K562 (cell line): ENCODE measurements around the gene NFIB. TPM values are rescaled to one million over a fixed set of nuclear protein-coding genes. Genes with fewer than 3 reads are reported as not detected.

ENCODE experiments used
- ATAC-seq: fragments of 200-7000 bp; cut with Tn5 transposase; 3 replicates; pipeline ENCODE4 v1.9.1; 2020; ENCODE audit warnings: moderate library complexity
- BruUV-seq: library from RNA; stranded (reverse); fragments of 400-500 nt; replicated peaks from 2 replicates; lab custom pipeline; 2021; lab: Mats Ljungman, UMichigan
- CTCF ChIA-PET: fragments of 300-600 bp; formaldehyde crosslinking; extraction: SDS; loops from one replicate; lab custom pipeline; 2021; ENCODE audit warnings: low intra/inter-chr PET ratio; lab: Yijun Ruan, JAX
- POLR2A ChIA-PET: fragments of 300-600, 350-650 bp; sonication (Branson Sonifier 250); formaldehyde crosslinking; extraction: SDS; loops from one replicate; lab custom pipeline; 2021; ENCODE audit warnings: antibody characterized with exemption, inconsistent platforms; lab: Yijun Ruan, JAX
- DNase-seq, 4 experiments: peaks; one replicate each; pipeline versions ENCODE4 v3.0.0 to v3.0.0-alpha.2; 2011 to 2018; ENCODE audit warnings: low spot score in 3 of 4, mixed read lengths in 3 of 4; ENCODE audit errors: extremely low read depth in 1 of 4
- FAIRE-seq: peaks from 2 replicates; lab custom pipeline; 2011; peaks lifted over from hg19 to GRCh38; lab: Jason Lieb, UNC
- H2AFZ ChIP-seq: 2 replicates; pipeline ENCODE4 v1.6.0; 2011; ENCODE audit warnings: low read depth, low read length, control low read depth, inconsistent platforms
- H3K27ac ChIP-seq: fragments of 200-600 bp; 3 replicates; pipeline ENCODE4 v1.8.0; 2011; ENCODE audit warnings: low read depth, mild to moderate bottlenecking, control low read depth, inconsistent platforms, low read length, moderate library complexity, mixed read lengths; ENCODE audit errors: extremely low read depth
- H3K27me3 ChIP-seq, 2 experiments: fragments of 300-600 bp in 1 of 2; 2 replicates in 1 of 2; 3 replicates in 1 of 2; pipeline versions ENCODE4 v1.6.0 to v1.8.0; 2011; ENCODE audit warnings: inconsistent platforms in 2 of 2, low read length in 2 of 2, mild to moderate bottlenecking in 1 of 2, mixed read lengths in 1 of 2, moderate library complexity in 1 of 2; ENCODE audit not compliant: control insufficient read depth in 2 of 2, insufficient read depth in 2 of 2
- H3K36me3 ChIP-seq: fragments of 300-600 bp; 3 replicates; pipeline ENCODE4 v1.8.0; 2011; ENCODE audit warnings: mild to moderate bottlenecking, low read length, inconsistent platforms; ENCODE audit not compliant: control insufficient read depth, insufficient read depth
- H3K4me1 ChIP-seq, 2 experiments: fragments of 200-600 bp in 1 of 2; replicated peaks in 1 of 2; 2 replicates in 1 of 2; 3 replicates in 1 of 2; pipeline versions ENCODE4 v1.5.1 to v1.8.0; 2011; ENCODE audit warnings: inconsistent platforms in 2 of 2, low read length in 2 of 2, mild to moderate bottlenecking in 1 of 2, mixed read lengths in 1 of 2, moderate library complexity in 1 of 2; ENCODE audit not compliant: control insufficient read depth in 2 of 2, insufficient read depth in 2 of 2
- H3K4me2 ChIP-seq: 2 replicates; pipeline ENCODE4 v1.6.1; 2011; ENCODE audit warnings: low read length, control low read depth, inconsistent platforms, mixed read lengths; ENCODE audit not compliant: insufficient read depth
- H3K4me3 ChIP-seq: fragments of 200-600 bp; sonication (generic), shearing (Covaris generic); 2 replicates; pipeline ENCODE4 v1.5.1; 2016; ENCODE audit warnings: control low read depth, inconsistent platforms
- H3K79me2 ChIP-seq: fragments of 200-600 bp; 3 replicates; pipeline ENCODE4 v1.8.0; 2011; ENCODE audit warnings: low read length, inconsistent platforms; ENCODE audit not compliant: control insufficient read depth, insufficient read depth
- H3K9ac ChIP-seq, 2 experiments: 2 replicates each; pipeline versions ENCODE4 v1.6.0 to v1.6.1; 2011; ENCODE audit warnings: low read depth in 2 of 2, low read length in 2 of 2, control low read depth in 1 of 2, inconsistent platforms in 1 of 2, mild to moderate bottlenecking in 1 of 2, mixed read lengths in 1 of 2; ENCODE audit not compliant: insufficient read depth in 1 of 2
- H3K9me1 ChIP-seq: one replicate; pipeline ENCODE4 v1.6.0; 2011; ENCODE audit warnings: inconsistent platforms, mild to moderate bottlenecking, low read length, moderate library complexity; ENCODE audit not compliant: control insufficient read depth, insufficient read depth
- H3K9me3 ChIP-seq: replicated peaks from 2 replicates; pipeline ENCODE4 v1.5.1; 2011; ENCODE audit warnings: low read depth, low read length, inconsistent platforms; ENCODE audit not compliant: control insufficient read depth, insufficient read depth
- H4K20me1 ChIP-seq: replicated peaks from 2 replicates; pipeline ENCODE4 v1.6.1; 2011; ENCODE audit warnings: low read length, inconsistent platforms, mixed read lengths; ENCODE audit not compliant: control insufficient read depth, insufficient read depth
- E2F4 ChIP-seq: sonication (generic); formaldehyde crosslinking; IDR thresholded peaks from 2 replicates; pipeline ENCODE4 v1.8.0; 2022; ENCODE audit warnings: mild to moderate bottlenecking, low read depth, missing genetic modification reagents
- NFIX ChIP-seq: fragments of 250-450 bp; sonication (Bioruptor Pico); IDR thresholded peaks from 2 replicates; pipeline ENCODE4 v1.4.0; 2020; ENCODE audit warnings: low read depth, mild to moderate bottlenecking, moderate library complexity
- PRMT5 ChIP-seq: sonication (generic); formaldehyde crosslinking; IDR thresholded peaks from 2 replicates; pipeline ENCODE4 v1.5.0; 2020; ENCODE audit warnings: missing genetic modification reagents
- TAF15 ChIP-seq: fragments of 200-400 bp; formaldehyde crosslinking; IDR thresholded peaks from 2 replicates; pipeline ENCODE4 v1.6.1; 2017; ENCODE audit warnings: mild to moderate bottlenecking, low read depth, low read length, moderate library complexity
- ZNF197 ChIP-seq: fragments of 200-800 bp; sonication (Bioruptor generic); IDR thresholded peaks from 2 replicates; pipeline ENCODE4 v1.6.1; 2016; ENCODE audit warnings: low read depth, missing genetic modification characterization, missing compliant biosample characterization
- ZNF277 ChIP-seq: fragments of 250-450 bp; sonication (Bioruptor Pico); IDR thresholded peaks from 2 replicates; pipeline ENCODE4 v1.8.0; 2022; ENCODE audit warnings: inconsistent platforms, mild to moderate bottlenecking, moderate library complexity, borderline replicate concordance
- ZNF57 ChIP-seq: fragments of 450-650 bp; formaldehyde crosslinking; IDR thresholded peaks from 2 replicates; pipeline ENCODE4 v1.4.0; 2020; ENCODE audit warnings: mild to moderate bottlenecking, moderate library complexity
- WGBS: fragments of 100-300 bp; shearing (Covaris generic); methylation state at CpG from one replicate; pipeline ENCODE4 v1.1.6; 2016; ENCODE audit warnings: low coverage, mixed read lengths; ENCODE audit not compliant: insufficient coverage; ENCODE audit errors: missing lambda C conversion rate; 5-methylcytosine and 5-hydroxymethylcytosine counted together
- in situ Hi-C: fragments of 300-500 bp; cut with MboI; formaldehyde crosslinking; loops from 4 replicates; pipeline ENCODE4 v1.15.0; 2018; ENCODE audit warnings: inconsistent platforms, mixed read lengths
- intact Hi-C: fragments of 100-400 bp; cut with micrococcal nuclease; formaldehyde crosslinking; loops from 2 replicates; pipeline ENCODE4 v1.14.2; 2022
- polyA plus RNA-seq, 8 experiments: library from polyadenylated mRNA; depleted of rRNA in 4 of 8; stranded (reverse) in 5 of 8; unstranded in 3 of 8; fragments of >200 nt; fragmentation: Nextera tagmentation in 2 of 8; fragmentation: Illumina TruSeq in 1 of 8; extraction: Ambion mirVana in 2 of 8; extraction: Trizol in 1 of 8; gene quantifications; 2 replicates each; pipeline versions ENCODE4 v1.2.1 to v1.2.3, GENCODE V29; 2011 to 2014; ENCODE audit warnings: inconsistent platforms in 1 of 8, missing spikeins in 1 of 8
- total RNA-seq, 7 experiments: library from RNA; depleted of rRNA in 6 of 7; stranded (reverse); fragments of >200 nt in 6 of 7; fragmentation: Illumina TruSeq in 2 of 7; extraction: Trizol in 2 of 7; gene quantifications; 2 replicates each; pipeline versions ENCODE4 v1.2.1 to v1.2.3, GENCODE V29; 2011 to 2021; ENCODE audit warnings: low replicate concordance in 1 of 7
- TF ChIP-seq, protein P1 (sequence below), 2 experiments: fragments of 450-650 bp; IDR thresholded peaks; 2 replicates each; pipeline ENCODE4 v1.6.1; 2018; ENCODE audit warnings: mild to moderate bottlenecking in 2 of 2, low read depth in 1 of 2; ENCODE audit not compliant: partially characterized antibody in 2 of 2

Gene NFIB
- total and polyA plus RNA-seq, 9 of the 15 experiments (the other 6 are each of a cell fraction or from before 2014, with no cell fraction given), result 1.2 to 3.3 (median 1.9) TPM

GRCh38 chr9:14342736-14343135 lies 28.8 kb upstream of the NFIB start:
- no TSS peak for BruUV-seq
- Histone ChIP-seq H3K36me3 (no peaks in the 10 kb centered on the region), H3K27me3 (peaks cover 2 to 10% of the 10 kb centered on the region in 2 experiments; a peak in 2 of 5 replicates), H2AFZ (no peak overlapping the region), H3K9ac (no peak overlapping the region), H3K27ac (no peak overlapping the region), H3K4me2 (no peak overlapping the region), H3K9me1 (no peaks in the 10 kb centered on the region), H3K4me3 (no peak overlapping the region), H3K9me3 (no peaks in the 10 kb centered on the region; the same call in 1 of the 2 replicates), H3K4me1 (no peaks in the 10 kb centered on the region), H4K20me1 (no peaks in the 10 kb centered on the region), H3K79me2 (no peaks in the 10 kb centered on the region)
- TF ChIP-seq TAF15 (no peak), ZNF197 (CRISPR knock-in tag) (no peak), ZNF277 (no peak), NFIX (CRISPR knock-in tag) (no peak), E2F4 (CRISPR knock-in tag) (no peak), PRMT5 (CRISPR knock-in tag) (no peak), ZNF57 (CRISPR knock-in tag) (no peak)
- TF ChIP-seq, protein P1, sequence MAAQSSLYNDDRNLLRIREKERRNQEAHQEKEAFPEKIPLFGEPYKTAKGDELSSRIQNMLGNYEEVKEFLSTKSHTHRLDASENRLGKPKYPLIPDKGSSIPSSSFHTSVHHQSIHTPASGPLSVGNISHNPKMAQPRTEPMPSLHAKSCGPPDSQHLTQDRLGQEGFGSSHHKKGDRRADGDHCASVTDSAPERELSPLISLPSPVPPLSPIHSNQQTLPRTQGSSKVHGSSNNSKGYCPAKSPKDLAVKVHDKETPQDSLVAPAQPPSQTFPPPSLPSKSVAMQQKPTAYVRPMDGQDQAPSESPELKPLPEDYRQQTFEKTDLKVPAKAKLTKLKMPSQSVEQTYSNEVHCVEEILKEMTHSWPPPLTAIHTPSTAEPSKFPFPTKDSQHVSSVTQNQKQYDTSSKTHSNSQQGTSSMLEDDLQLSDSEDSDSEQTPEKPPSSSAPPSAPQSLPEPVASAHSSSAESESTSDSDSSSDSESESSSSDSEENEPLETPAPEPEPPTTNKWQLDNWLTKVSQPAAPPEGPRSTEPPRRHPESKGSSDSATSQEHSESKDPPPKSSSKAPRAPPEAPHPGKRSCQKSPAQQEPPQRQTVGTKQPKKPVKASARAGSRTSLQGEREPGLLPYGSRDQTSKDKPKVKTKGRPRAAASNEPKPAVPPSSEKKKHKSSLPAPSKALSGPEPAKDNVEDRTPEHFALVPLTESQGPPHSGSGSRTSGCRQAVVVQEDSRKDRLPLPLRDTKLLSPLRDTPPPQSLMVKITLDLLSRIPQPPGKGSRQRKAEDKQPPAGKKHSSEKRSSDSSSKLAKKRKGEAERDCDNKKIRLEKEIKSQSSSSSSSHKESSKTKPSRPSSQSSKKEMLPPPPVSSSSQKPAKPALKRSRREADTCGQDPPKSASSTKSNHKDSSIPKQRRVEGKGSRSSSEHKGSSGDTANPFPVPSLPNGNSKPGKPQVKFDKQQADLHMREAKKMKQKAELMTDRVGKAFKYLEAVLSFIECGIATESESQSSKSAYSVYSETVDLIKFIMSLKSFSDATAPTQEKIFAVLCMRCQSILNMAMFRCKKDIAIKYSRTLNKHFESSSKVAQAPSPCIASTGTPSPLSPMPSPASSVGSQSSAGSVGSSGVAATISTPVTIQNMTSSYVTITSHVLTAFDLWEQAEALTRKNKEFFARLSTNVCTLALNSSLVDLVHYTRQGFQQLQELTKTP (IDR thresholded peaks at IDR 0.05; ENCODE audit: low read depth in 1 of 2, partially characterized antibody in 2 of 2), result no peak
- no peak for DNase-seq
- POLR2A ChIA-PET, result no interaction called here
- 13% methylated on average over 4 of the region's 4 CpGs for WGBS
- no peak for ATAC-seq
- intact Hi-C loops, result no loop called here
- FAIRE-seq, result no peak
- CTCF ChIA-PET, result no interaction called here
- in situ Hi-C loops, result no loop called here
